HG03571 (cell line): Measurements from ENCODE around the gene KDELR3.

ENCODE experiments used
- ATAC-seq: cut with Tn5 transposase; IDR thresholded peaks from one replicate; pipeline ENCODE4 v1.9.1; 2021; ENCODE audit not compliant: unreplicated experiment

Gene KDELR3

DNA sequence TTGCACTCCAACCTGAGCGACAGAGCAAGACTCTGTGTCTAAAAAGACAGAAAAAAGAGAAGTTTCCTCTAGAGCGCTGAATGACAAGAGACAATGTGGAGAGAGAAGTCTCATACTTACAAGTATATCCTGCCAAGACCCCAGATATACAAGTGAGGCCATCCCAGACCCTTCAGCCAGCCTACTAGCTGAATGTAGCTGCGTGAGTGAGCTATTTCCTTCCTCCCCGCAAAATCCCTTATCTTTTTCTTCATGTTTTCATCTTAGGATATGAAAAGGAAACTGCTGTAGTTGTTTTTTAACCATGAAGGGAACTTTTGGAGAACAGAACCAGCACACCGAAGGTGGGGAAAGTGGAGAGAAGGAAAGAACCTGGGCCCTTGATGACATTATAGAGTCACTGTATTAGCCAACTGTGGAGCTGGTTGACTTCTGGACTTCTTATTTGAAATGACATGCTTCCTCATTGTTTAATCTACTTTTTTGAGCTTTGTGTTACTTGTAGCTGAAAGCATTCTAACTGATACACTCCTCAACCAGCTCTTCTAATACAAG, 42.6 kb downstream of the KDELR3 start:
- no peak for ATAC-seq

GRCh38 chr22:38513063-38513462, 45.2 kb downstream of the KDELR3 start:
- no peak for ATAC-seq

GRCh38 chr22:38518620-38519019, 50.7 kb downstream of the KDELR3 start:
- no peak for ATAC-seq

GRCh38 chr22:38519453-38520250, 51.8 kb downstream of the KDELR3 start:
- no peak for ATAC-seq

- ATAC-seq = no peak
Measured at GRCh38 chr22:38523029-38523428, 55.1 kb downstream of the KDELR3 start.

- ATAC-seq = no peak
Measured at GRCh38 chr22:38523479-38523878, 55.6 kb downstream of the KDELR3 start.

DNA sequence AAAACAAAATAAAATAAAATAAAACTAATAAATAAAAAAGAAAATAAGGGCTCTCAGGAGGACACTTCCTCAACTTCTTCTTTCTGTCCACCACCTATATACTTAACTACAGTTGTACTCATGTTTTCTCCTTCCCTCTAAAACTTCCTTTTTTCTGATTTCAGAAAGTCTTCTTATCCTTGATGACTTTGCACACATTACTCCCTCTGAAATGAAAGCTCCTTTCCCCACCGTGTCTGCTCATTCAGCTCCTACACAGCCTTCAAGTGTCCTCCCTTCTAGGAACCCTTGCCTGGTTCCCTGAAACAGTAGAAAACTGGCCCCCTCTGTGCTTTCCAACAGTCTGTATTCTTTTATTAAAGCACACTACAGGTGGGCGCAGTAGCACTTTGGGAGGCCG, 56.5 kb downstream of the KDELR3 start:
- ATAC-seq = no peak

DNA sequence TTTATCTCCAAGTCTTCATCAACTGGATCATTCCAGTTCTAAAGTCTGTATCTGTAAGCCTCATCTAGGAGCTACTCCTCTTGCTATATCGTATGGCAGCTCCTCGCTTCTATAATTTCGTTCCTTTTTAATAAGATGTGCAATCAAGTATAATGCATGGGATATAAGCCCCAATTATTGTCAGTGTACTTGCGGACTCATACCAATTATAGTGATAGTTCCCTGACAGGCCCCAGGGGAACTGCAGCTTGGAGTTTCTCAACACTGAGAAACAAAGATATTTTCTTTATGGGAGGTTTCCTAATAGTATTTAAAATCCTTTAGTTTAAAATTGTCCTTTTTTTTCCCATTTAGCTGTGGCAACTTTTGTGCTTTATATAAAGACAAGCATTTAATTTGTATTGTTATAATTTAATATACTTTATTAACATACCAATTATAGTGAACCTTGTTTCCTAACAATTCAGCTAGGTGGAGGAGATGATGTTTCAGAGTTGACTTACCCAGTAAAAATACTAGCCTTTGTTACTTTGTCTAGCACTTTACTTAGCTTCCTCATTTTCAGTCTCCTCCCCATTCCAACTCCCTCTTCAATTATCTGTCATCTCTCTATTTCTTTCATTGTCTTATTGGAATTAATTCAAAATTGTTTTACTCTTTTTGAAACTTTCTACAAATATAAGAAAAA, 63.5 kb downstream of the KDELR3 start:
- no peak for ATAC-seq
